NCI-H524 treated with DMSO at 0.1 percent for 48 hours (cell line): Measurements from ENCODE around the gene ALDH1A3.

ENCODE experiments used
- DNase-seq: peaks from one replicate; lab custom pipeline; 2025; lab: John Stamatoyannopoulos, UW

The ALDH1A3 gene

GRCh38 chr15:100952566-100952965, 72.9 kb downstream of the ALDH1A3 start:
- DNase-seq, result no peak

- no peak for DNase-seq
These were observed 78.9 kb downstream of the ALDH1A3 start for GRCh38 chr15:100958326-100959065.

DNA sequence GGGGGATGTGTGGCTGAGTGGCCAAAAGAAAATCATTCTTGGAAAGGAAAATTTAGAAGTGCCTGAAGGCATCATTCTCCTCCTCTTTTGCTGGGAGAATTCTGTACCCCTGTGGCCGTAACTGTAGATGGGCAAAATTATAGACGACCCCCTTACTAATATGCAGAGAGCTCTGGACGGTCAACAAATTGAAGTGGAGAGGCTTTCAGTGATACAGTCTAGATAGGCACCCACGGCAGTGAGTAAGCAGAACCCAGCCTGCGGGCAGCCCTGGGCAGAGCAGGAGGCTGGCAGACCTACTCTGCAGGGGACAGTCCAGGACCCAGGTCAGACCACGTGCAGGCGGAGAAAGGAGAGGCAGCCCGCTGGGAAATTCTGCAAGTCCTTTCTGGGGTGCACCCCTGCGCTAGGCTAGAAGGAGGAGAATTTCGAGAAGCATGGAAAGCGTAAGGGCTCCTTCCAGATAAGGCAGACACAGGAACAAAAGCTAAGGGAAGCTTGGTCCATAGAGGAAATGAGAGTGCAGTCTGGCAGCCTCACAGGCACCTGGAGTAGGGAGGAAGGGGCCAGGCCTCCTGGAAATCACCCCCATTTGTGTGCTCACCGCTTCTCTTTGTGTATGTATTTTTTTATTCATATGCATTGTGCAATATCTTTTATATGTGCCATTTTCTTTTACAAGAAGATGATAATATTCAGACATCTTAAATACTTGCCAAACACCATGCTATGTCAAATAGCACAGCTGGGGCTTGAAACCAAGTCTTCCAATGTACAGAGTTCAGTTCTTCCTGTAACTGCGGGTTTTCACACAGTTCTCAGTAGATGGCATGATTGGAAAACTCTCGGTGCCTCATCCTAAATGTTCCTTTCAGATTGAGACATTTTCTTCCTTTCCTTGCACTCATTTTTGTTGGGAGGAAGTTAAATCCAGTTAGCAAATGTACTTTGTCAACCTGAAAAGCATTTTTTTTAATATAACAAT, 79.7 kb downstream of the ALDH1A3 start:
- DNase-seq, result no peak
